WTC11 (cell line): ENCODE measurements around the gene TOP2A. TPM values are rescaled to one million over a fixed set of nuclear protein-coding genes. Genes with fewer than 3 reads are reported as not detected.

Experiments
- ATAC-seq: fragments of 200-7000 bp; cut with Tn5 transposase; 2 replicates; pipeline ENCODE4 v1.10.0; 2021; ENCODE audit warnings: mild to moderate bottlenecking, moderate library complexity
- CTCF ChIA-PET: fragments of 300-600 bp; sonication (Branson Sonifier 250); formaldehyde crosslinking; loops from one replicate; lab custom pipeline; 2021; ENCODE audit warnings: antibody characterized with exemption; lab: Charles Lee
- POLR2A ChIA-PET: fragments of 350-600 bp; sonication (Branson Sonifier 250); formaldehyde crosslinking; loops from one replicate; lab custom pipeline; 2021; ENCODE audit warnings: antibody characterized with exemption; lab: Charles Lee
- DNase-seq: peaks from one replicate; pipeline ENCODE4 v3.0.0; 2021; ENCODE audit warnings: low spot score
- H3K27ac Mint-ChIP-seq: 2 replicates; pipeline ENCODE4 v1.8.0; 2021; ENCODE audit warnings: mixed read lengths
- H3K27me3 Mint-ChIP-seq: 2 replicates; pipeline ENCODE4 v1.8.0; 2021; ENCODE audit warnings: low read depth, mild to moderate bottlenecking, moderate library complexity, mixed read lengths
- H3K36me3 Mint-ChIP-seq: 2 replicates; pipeline ENCODE4 v1.8.0; 2021; ENCODE audit warnings: mixed read lengths
- H3K4me1 Mint-ChIP-seq: 2 replicates; pipeline ENCODE4 v1.8.0; 2022; ENCODE audit warnings: mixed read lengths
- H3K4me3 Mint-ChIP-seq: 2 replicates; pipeline ENCODE4 v1.8.0; 2021; ENCODE audit warnings: mild to moderate bottlenecking, moderate library complexity, mixed read lengths
- H3K9me3 Mint-ChIP-seq: 2 replicates; pipeline ENCODE4 v1.8.0; 2021; ENCODE audit warnings: mixed read lengths
- AFF4 ChIP-seq: sonication (generic); formaldehyde crosslinking; IDR thresholded peaks from 2 replicates; pipeline ENCODE4 v1.8.1; 2023; ENCODE audit warnings: mild to moderate bottlenecking, missing genetic modification reagents, borderline replicate concordance
- CBFB ChIP-seq: sonication (generic); formaldehyde crosslinking; IDR thresholded peaks from 2 replicates; pipeline ENCODE4 v1.8.1; 2022; ENCODE audit warnings: mild to moderate bottlenecking, low read depth, missing genetic modification reagents
- ESRRA ChIP-seq: sonication (generic); formaldehyde crosslinking; IDR thresholded peaks from 2 replicates; pipeline ENCODE4 v1.8.1; 2022; ENCODE audit warnings: mild to moderate bottlenecking, missing genetic modification reagents, borderline replicate concordance
- GABPB1 ChIP-seq: sonication (generic); formaldehyde crosslinking; IDR thresholded peaks from 2 replicates; pipeline ENCODE4 v1.8.1; 2023; ENCODE audit warnings: mild to moderate bottlenecking, missing genetic modification reagents
- HMGA2 ChIP-seq: fragments of 250-450 bp; sonication (Bioruptor Pico); IDR thresholded peaks from 2 replicates; pipeline ENCODE4 v1.4.0; 2021; ENCODE audit warnings: mild to moderate bottlenecking, moderate library complexity
- MLX ChIP-seq: sonication (generic); formaldehyde crosslinking; IDR thresholded peaks from 2 replicates; pipeline ENCODE4 v1.8.1; 2023; ENCODE audit warnings: mild to moderate bottlenecking, missing genetic modification reagents, moderate library complexity
- RORB ChIP-seq: fragments of 250-450 bp; sonication (Bioruptor Pico); IDR thresholded peaks from 2 replicates; pipeline ENCODE4 v1.9.0; 2021; ENCODE audit warnings: mild to moderate bottlenecking
- SMAD3 ChIP-seq: sonication (generic); formaldehyde crosslinking; IDR thresholded peaks from 2 replicates; pipeline ENCODE4 v1.8.0; 2022; ENCODE audit warnings: missing genetic modification reagents, mild to moderate bottlenecking, borderline replicate concordance
- TEAD1 ChIP-seq: sonication (generic); formaldehyde crosslinking; IDR thresholded peaks from 2 replicates; pipeline ENCODE4 v1.8.0; 2022; ENCODE audit warnings: mild to moderate bottlenecking, missing genetic modification reagents
- TEAD4 ChIP-seq: sonication (generic); formaldehyde crosslinking; IDR thresholded peaks from 2 replicates; pipeline ENCODE4 v1.8.0; 2022; ENCODE audit warnings: mild to moderate bottlenecking, missing genetic modification reagents
- TP53 ChIP-seq: sonication (generic); formaldehyde crosslinking; IDR thresholded peaks from 2 replicates; pipeline ENCODE4 v1.8.1; 2023; ENCODE audit warnings: mild to moderate bottlenecking, missing genetic modification reagents
- ZNF263 ChIP-seq: sonication (generic); formaldehyde crosslinking; IDR thresholded peaks from 2 replicates; pipeline ENCODE4 v1.8.1; 2022; ENCODE audit warnings: low read depth, mild to moderate bottlenecking, moderate library complexity, missing genetic modification reagents
- ZNF423 ChIP-seq: fragments of 250-450 bp; sonication (Bioruptor Pico); IDR thresholded peaks from 2 replicates; pipeline ENCODE4 v2.1.2; 2022; ENCODE audit warnings: mild to moderate bottlenecking, moderate library complexity
- total RNA-seq: library from RNA; stranded (reverse); gene quantifications from 3 replicates; pipeline ENCODE4 v1.2.3, GENCODE V29; 2021
- TF ChIP-seq, protein P1 (sequence below): fragments of 250-450 bp; sonication (Bioruptor Pico); IDR thresholded peaks from 2 replicates; pipeline ENCODE4 v1.9.0; 2021; ENCODE audit warnings: mild to moderate bottlenecking, borderline replicate concordance
- TF ChIP-seq, protein P2 (sequence below): sonication (generic); formaldehyde crosslinking; IDR thresholded peaks from 2 replicates; pipeline ENCODE4 v1.8.1; 2022; ENCODE audit warnings: mild to moderate bottlenecking, moderate library complexity, missing genetic modification reagents
- TF ChIP-seq, protein P3 (sequence below): sonication (generic); formaldehyde crosslinking; IDR thresholded peaks from 2 replicates; pipeline ENCODE4 v1.8.0; 2022; ENCODE audit warnings: mild to moderate bottlenecking, missing genetic modification reagents
- TF ChIP-seq, protein P4 (sequence below): fragments of 250-450 bp; sonication (Bioruptor Pico); IDR thresholded peaks from 2 replicates; pipeline ENCODE4 v1.8.0; 2021; ENCODE audit warnings: mild to moderate bottlenecking
- TF ChIP-seq, protein P5 (sequence below): sonication (generic); formaldehyde crosslinking; conservative IDR thresholded peaks from 2 replicates; pipeline ENCODE4 v1.8.1; 2022; ENCODE audit warnings: mild to moderate bottlenecking, missing genetic modification reagents

TOP2A gene
- total RNA-seq, 1 experiment from 2014 or later: 307 TPM

GRCh38 chr17:40348136-40348504, 69.6 kb downstream of the TOP2A start:
- DNase-seq (no peak), ATAC-seq (peak; percentile 9; the same call in 1 of the 2 replicates)
- Mint-ChIP-seq H3K9me3 (no peaks in the 10 kb centered on the region), H3K27me3 (peaks cover 46% of the 10 kb centered on the region), H3K36me3 (peaks cover 16% of the 10 kb centered on the region), H3K27ac (no peak overlapping the region), H3K4me3 (peak overlapping the region; percentile 51), H3K4me1 (peaks cover 82% of the 10 kb centered on the region)
- TF ChIP-seq HMGA2 (CRISPR knock-in tag) (no peak), TEAD4 (CRISPR knock-in tag) (no peak), AFF4 (CRISPR knock-in tag) (no peak)
- TF ChIP-seq, protein P1, sequence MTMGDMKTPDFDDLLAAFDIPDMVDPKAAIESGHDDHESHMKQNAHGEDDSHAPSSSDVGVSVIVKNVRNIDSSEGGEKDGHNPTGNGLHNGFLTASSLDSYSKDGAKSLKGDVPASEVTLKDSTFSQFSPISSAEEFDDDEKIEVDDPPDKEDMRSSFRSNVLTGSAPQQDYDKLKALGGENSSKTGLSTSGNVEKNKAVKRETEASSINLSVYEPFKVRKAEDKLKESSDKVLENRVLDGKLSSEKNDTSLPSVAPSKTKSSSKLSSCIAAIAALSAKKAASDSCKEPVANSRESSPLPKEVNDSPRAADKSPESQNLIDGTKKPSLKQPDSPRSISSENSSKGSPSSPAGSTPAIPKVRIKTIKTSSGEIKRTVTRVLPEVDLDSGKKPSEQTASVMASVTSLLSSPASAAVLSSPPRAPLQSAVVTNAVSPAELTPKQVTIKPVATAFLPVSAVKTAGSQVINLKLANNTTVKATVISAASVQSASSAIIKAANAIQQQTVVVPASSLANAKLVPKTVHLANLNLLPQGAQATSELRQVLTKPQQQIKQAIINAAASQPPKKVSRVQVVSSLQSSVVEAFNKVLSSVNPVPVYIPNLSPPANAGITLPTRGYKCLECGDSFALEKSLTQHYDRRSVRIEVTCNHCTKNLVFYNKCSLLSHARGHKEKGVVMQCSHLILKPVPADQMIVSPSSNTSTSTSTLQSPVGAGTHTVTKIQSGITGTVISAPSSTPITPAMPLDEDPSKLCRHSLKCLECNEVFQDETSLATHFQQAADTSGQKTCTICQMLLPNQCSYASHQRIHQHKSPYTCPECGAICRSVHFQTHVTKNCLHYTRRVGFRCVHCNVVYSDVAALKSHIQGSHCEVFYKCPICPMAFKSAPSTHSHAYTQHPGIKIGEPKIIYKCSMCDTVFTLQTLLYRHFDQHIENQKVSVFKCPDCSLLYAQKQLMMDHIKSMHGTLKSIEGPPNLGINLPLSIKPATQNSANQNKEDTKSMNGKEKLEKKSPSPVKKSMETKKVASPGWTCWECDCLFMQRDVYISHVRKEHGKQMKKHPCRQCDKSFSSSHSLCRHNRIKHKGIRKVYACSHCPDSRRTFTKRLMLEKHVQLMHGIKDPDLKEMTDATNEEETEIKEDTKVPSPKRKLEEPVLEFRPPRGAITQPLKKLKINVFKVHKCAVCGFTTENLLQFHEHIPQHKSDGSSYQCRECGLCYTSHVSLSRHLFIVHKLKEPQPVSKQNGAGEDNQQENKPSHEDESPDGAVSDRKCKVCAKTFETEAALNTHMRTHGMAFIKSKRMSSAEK (CRISPR knock-in tag): no peak
- TF ChIP-seq, protein P2, sequence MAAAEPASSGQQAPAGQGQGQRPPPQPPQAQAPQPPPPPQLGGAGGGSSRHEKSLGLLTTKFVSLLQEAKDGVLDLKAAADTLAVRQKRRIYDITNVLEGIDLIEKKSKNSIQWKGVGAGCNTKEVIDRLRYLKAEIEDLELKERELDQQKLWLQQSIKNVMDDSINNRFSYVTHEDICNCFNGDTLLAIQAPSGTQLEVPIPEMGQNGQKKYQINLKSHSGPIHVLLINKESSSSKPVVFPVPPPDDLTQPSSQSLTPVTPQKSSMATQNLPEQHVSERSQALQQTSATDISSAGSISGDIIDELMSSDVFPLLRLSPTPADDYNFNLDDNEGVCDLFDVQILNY (CRISPR knock-in tag): no peak
- ChIA-PET CTCF (interaction anchor here (0.6 to 2.3 kb wide), 7 partner anchors 9 to 212 kb away, joined by 3 to 20 read pairs (median 6); no protein-coding TSS in a partner anchor), POLR2A (interaction anchor here (0.9 to 1.4 kb wide), 3 partner anchors 31 to 43 kb away, joined by 3 to 6 read pairs (median 4); partner anchors contain the start of gene RARA)

DNA sequence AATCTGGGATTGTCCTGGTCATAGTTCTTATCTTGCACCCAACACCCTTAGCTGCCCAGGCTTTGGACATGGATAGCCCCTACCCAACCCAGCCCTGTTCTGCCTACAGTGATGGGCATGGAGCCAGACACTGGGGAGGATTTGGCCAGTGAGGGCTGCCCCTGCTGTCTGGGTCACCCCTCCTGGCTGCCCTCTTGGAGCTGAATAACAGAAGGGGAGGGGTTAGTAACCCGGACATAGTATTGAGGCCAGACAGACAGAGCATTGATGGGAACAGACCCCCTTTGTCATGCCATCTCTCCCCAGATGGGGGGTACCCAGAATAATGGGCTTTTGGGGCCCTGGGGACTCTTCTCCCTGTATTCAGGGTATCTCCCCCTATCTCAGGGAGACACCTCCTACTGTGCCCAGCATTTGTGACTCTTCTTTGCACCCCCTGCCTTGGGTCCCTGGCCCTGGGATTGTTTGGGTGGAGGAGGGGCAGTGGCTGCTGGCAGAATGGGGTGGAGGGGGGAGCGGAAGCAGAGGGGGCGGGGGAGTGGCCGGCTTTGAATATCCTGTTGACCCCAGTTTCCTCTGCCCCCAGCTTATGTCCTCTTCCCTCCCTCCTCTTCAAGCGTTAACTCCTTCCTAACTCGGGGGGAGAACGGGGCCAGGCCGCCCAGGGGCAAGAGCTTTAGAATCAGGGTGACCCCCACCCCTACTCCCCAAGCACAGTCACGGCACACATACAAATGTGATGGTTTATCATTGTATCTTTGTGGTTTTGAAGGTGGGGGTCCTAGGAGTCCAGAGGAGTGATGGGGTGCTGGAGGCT, 70.2 kb downstream of the TOP2A start:
- ChIA-PET CTCF (interaction anchor here (0.6 to 2.3 kb wide), 7 partner anchors 9 to 212 kb away, joined by 3 to 20 read pairs (median 6); no protein-coding TSS in a partner anchor), POLR2A (interaction anchor here (0.9 to 1.4 kb wide), 3 partner anchors 30 to 42 kb away, joined by 3 to 6 read pairs (median 4); partner anchors contain the start of gene RARA)
- H3K4me1 Mint-ChIP-seq: peaks cover 80% of the 10 kb centered on the region
- peaks cover 52% of the 10 kb centered on the region for H3K27me3 Mint-ChIP-seq
- peak overlapping the region; percentile 51 for H3K4me3 Mint-ChIP-seq
- ATAC-seq (no peak), DNase-seq (no peak)
- TF ChIP-seq GABPB1 (CRISPR knock-in tag) (no peak), MLX (CRISPR knock-in tag) (no peak), SMAD3 (CRISPR knock-in tag) (no peak), TEAD1 (no peak), TP53 (CRISPR knock-in tag) (no peak), ZNF263 (CRISPR knock-in tag) (no peak), RORB (CRISPR knock-in tag) (no peak), ESRRA (CRISPR knock-in tag) (no peak), CBFB (CRISPR knock-in tag) (no peak), ZNF423 (CRISPR knock-in tag) (no peak)
- TF ChIP-seq, protein P3, sequence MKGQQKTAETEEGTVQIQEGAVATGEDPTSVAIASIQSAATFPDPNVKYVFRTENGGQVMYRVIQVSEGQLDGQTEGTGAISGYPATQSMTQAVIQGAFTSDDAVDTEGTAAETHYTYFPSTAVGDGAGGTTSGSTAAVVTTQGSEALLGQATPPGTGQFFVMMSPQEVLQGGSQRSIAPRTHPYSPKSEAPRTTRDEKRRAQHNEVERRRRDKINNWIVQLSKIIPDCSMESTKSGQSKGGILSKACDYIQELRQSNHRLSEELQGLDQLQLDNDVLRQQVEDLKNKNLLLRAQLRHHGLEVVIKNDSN (CRISPR knock-in tag): no peak
- TF ChIP-seq, protein P2 (CRISPR knock-in tag): no peak
- TF ChIP-seq, protein P4, sequence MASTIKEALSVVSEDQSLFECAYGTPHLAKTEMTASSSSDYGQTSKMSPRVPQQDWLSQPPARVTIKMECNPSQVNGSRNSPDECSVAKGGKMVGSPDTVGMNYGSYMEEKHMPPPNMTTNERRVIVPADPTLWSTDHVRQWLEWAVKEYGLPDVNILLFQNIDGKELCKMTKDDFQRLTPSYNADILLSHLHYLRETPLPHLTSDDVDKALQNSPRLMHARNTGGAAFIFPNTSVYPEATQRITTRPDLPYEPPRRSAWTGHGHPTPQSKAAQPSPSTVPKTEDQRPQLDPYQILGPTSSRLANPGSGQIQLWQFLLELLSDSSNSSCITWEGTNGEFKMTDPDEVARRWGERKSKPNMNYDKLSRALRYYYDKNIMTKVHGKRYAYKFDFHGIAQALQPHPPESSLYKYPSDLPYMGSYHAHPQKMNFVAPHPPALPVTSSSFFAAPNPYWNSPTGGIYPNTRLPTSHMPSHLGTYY (CRISPR knock-in tag): no peak
- TF ChIP-seq, protein P5, sequence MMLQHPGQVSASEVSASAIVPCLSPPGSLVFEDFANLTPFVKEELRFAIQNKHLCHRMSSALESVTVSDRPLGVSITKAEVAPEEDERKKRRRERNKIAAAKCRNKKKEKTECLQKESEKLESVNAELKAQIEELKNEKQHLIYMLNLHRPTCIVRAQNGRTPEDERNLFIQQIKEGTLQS (CRISPR knock-in tag): no peak
- no peak overlapping the region for H3K27ac Mint-ChIP-seq
- peaks cover 11% of the 10 kb centered on the region for H3K36me3 Mint-ChIP-seq
- no peaks in the 10 kb centered on the region for H3K9me3 Mint-ChIP-seq
